Stimulated activated CD8-positive, alpha-beta memory T cell treated with anti-CD3 and anti-CD28 coated beads, Interleukin-12 subunit alpha, Interleukin-12 subunit beta, amount 100 ng/mL, for 24 hours (primary cell): ENCODE data around the gene CNTD1.
"Not testable (repeated sequence)": the region's sequence is repeated elsewhere in the genome, so short reads cannot be mapped to it uniquely, and the experiment has no call there.

Experiments
- DNase-seq: peaks from one replicate; pipeline ENCODE4 v3.0.0-alpha.2; 2020; ENCODE audit errors: extremely low read depth

Gene CNTD1

GRCh38 chr17:42798383-42799380, at the start of gene CNTD1, which contains the start of gene COA3:
CNTD1 (plus strand) TSS chr17:42798861; CDS start chr17:42799068, 207 bp downstream.
COA3 (minus strand) TSS chr17:42798704; CDS start chr17:42798681, 23 bp downstream.
- peak; percentile 58 for DNase-seq

- DNase-seq: no peak
Measured at GRCh38 chr17:42748908-42749798, 49.5 kb upstream of the CNTD1 start.

- no peak for DNase-seq
Measured at GRCh38 chr17:42750739-42751344, 47.8 kb upstream of the CNTD1 start.

GRCh38 chr17:42751628-42752027, 47.0 kb upstream of the CNTD1 start:
- DNase-seq: no peak

GRCh38 chr17:42754782-42755181, 43.9 kb upstream of the CNTD1 start:
- no peak for DNase-seq

GRCh38 chr17:42759982-42760651, 38.5 kb upstream of the CNTD1 start:
- no peak for DNase-seq

GRCh38 chr17:42760652-42761581, 37.7 kb upstream of the CNTD1 start, which contains the start of gene RAMP2:
RAMP2 (plus strand) TSS chr17:42761227; CDS start chr17:42761262, 35 bp downstream.
- no peak for DNase-seq

GRCh38 chr17:42761638-42762037, 37.0 kb upstream of the CNTD1 start:
- no peak for DNase-seq

- no peak for DNase-seq
Measured at GRCh38 chr17:42766124-42766523, 32.5 kb upstream of the CNTD1 start.

- no peak for DNase-seq
Measured at GRCh38 chr17:42767512-42767911, 31.1 kb upstream of the CNTD1 start.

- DNase-seq: not testable (repeated sequence)
Measured at GRCh38 chr17:42768006-42768405, 30.7 kb upstream of the CNTD1 start.

- DNase-seq: not testable (repeated sequence)
Measured at GRCh38 chr17:42769964-42770363, 28.7 kb upstream of the CNTD1 start.

GRCh38 chr17:42772945-42773289, 25.7 kb upstream of the CNTD1 start:
- DNase-seq: no peak

GRCh38 chr17:42773290-42774035, 25.2 kb upstream of the CNTD1 start, which contains the start of gene VPS25:
VPS25 (plus strand) TSS chr17:42773449; CDS start chr17:42773476, 27 bp downstream.
- peak; percentile 39 for DNase-seq

GRCh38 chr17:42774066-42774745, 24.5 kb upstream of the CNTD1 start:
- DNase-seq: no peak

GRCh38 chr17:42775534-42776098, 23.0 kb upstream of the CNTD1 start:
- DNase-seq: no peak

- DNase-seq: no peak
Measured at GRCh38 chr17:42778570-42778969, 20.1 kb upstream of the CNTD1 start.

- DNase-seq: no peak
Measured at GRCh38 chr17:42779304-42779935, 19.2 kb upstream of the CNTD1 start.
